PC-3 (cell line): ENCODE data around the gene TBC1D24. TPM values are rescaled to one million over a fixed set of nuclear protein-coding genes. Genes with fewer than 3 reads are reported as not detected.

Experiments used
- ATAC-seq: fragments of 200-7000 bp; cut with Tn5 transposase; 2 replicates; pipeline ENCODE4 v1.9.1; 2020; ENCODE audit warnings: mild to moderate bottlenecking, moderate library complexity
- BruUV-seq: library from RNA; stranded (reverse); fragments of 400-500 nt; replicated peaks from 2 replicates; lab custom pipeline; 2021; lab: Mats Ljungman, UMichigan
- CTCF ChIA-PET: fragments of 300-600 bp; sonication (Branson Sonifier 250); formaldehyde crosslinking; loops from one replicate; lab custom pipeline; 2022; ENCODE audit warnings: antibody characterized with exemption; lab: Charles Lee
- POLR2A ChIA-PET: fragments of 300-600 bp; sonication (Branson Sonifier 250); formaldehyde crosslinking; loops from one replicate; lab custom pipeline; 2022; ENCODE audit warnings: antibody characterized with exemption; ENCODE audit not compliant: unreplicated experiment; lab: Charles Lee
- DNase-seq: peaks from one replicate; pipeline ENCODE4 v3.0.0-alpha.2; 2015
- H2AFZ ChIP-seq: fragments of 300-600 bp; sonication (generic); 2 replicates; pipeline ENCODE4 v1.6.0; 2016; ENCODE audit warnings: antibody characterized with exemption, low read length
- H3F3A ChIP-seq: fragments of 300-600 bp; sonication (generic); one replicate; pipeline ENCODE4 v1.6.0; 2017; ENCODE audit warnings: antibody characterized with exemption, low read length, control low read depth, mild to moderate bottlenecking; ENCODE audit not compliant: unreplicated experiment
- H3K27ac ChIP-seq: fragments of 300-600 bp; sonication (generic); 2 replicates; pipeline ENCODE4 v1.5.1; 2016; ENCODE audit warnings: mild to moderate bottlenecking, low read length
- H3K27me3 ChIP-seq: fragments of 300-600 bp; sonication (generic); 2 replicates; pipeline ENCODE4 v1.6.1; 2016; ENCODE audit warnings: low read length, mixed read lengths
- H3K36me3 ChIP-seq: fragments of 300-600 bp; sonication (generic); 2 replicates; pipeline ENCODE4 v1.6.1; 2016; ENCODE audit warnings: low read depth, mixed run types, low read length, mixed read lengths
- H3K4me1 ChIP-seq: fragments of 300-600 bp; sonication (generic); 2 replicates; pipeline ENCODE4 v1.5.1; 2016; ENCODE audit warnings: low read length; ENCODE audit not compliant: insufficient read depth
- H3K4me2 ChIP-seq: fragments of 300-600 bp; sonication (generic); 2 replicates; pipeline ENCODE4 v1.6.0; 2016; ENCODE audit warnings: low read length
- H3K4me3 ChIP-seq: fragments of 300-600 bp; sonication (generic); 2 replicates; pipeline ENCODE4 v1.5.1; 2016; ENCODE audit warnings: mild to moderate bottlenecking, low read length, mixed read lengths
- H3K79me2 ChIP-seq: fragments of 300-600 bp; sonication (generic); 2 replicates; pipeline ENCODE4 v1.6.1; 2017; ENCODE audit warnings: low read length, mixed read lengths
- H3K9ac ChIP-seq: fragments of 300-600 bp; sonication (generic); 2 replicates; pipeline ENCODE4 v1.6.0; 2016; ENCODE audit warnings: mild to moderate bottlenecking, low read length
- H3K9me2 ChIP-seq: fragments of 300-600 bp; sonication (generic); replicated peaks from 2 replicates; pipeline ENCODE4 v1.6.1; 2016; ENCODE audit warnings: mixed run types, low read length, mixed read lengths
- H3K9me3 ChIP-seq: fragments of 300-600 bp; sonication (generic); 2 replicates; pipeline ENCODE4 v1.6.1; 2016; ENCODE audit warnings: low read length, mixed read lengths
- H4K20me1 ChIP-seq: fragments of 300-600 bp; sonication (generic); 2 replicates; pipeline ENCODE4 v1.6.1; 2016; ENCODE audit warnings: low read length, mixed read lengths
- EZH2 ChIP-seq: fragments of 300-600 bp; sonication (generic); IDR thresholded peaks from one replicate; pipeline ENCODE4 v1.6.1; 2017; ENCODE audit warnings: antibody characterized with exemption, mild to moderate bottlenecking, low read length; ENCODE audit not compliant: unreplicated experiment
- EZH2phosphoT487 ChIP-seq: fragments of 300-600 bp; sonication (generic); IDR thresholded peaks from 2 replicates; pipeline ENCODE4 v1.6.1; 2018; ENCODE audit warnings: mild to moderate bottlenecking, antibody characterized with exemption, low read length, borderline replicate concordance
- intact Hi-C: fragments of 100-400 bp; cut with micrococcal nuclease; formaldehyde crosslinking; loops from 2 replicates; pipeline ENCODE4 v1.9.0; 2023
- total RNA-seq: library from RNA; depleted of rRNA; stranded (reverse); fragments of >200 nt; gene quantifications from 2 replicates; pipeline ENCODE4 v1.2.3, GENCODE V29; 2014
- TF ChIP-seq, protein P1 (sequence below): fragments of 300-600 bp; sonication (generic); conservative IDR thresholded peaks from 2 replicates; pipeline ENCODE4 v1.5.1; 2017; ENCODE audit warnings: antibody characterized with exemption, low read depth, mild to moderate bottlenecking, low read length

TBC1D24 gene
- total RNA-seq, 1 experiment from 2014 or later: 15.2 TPM

DNA sequence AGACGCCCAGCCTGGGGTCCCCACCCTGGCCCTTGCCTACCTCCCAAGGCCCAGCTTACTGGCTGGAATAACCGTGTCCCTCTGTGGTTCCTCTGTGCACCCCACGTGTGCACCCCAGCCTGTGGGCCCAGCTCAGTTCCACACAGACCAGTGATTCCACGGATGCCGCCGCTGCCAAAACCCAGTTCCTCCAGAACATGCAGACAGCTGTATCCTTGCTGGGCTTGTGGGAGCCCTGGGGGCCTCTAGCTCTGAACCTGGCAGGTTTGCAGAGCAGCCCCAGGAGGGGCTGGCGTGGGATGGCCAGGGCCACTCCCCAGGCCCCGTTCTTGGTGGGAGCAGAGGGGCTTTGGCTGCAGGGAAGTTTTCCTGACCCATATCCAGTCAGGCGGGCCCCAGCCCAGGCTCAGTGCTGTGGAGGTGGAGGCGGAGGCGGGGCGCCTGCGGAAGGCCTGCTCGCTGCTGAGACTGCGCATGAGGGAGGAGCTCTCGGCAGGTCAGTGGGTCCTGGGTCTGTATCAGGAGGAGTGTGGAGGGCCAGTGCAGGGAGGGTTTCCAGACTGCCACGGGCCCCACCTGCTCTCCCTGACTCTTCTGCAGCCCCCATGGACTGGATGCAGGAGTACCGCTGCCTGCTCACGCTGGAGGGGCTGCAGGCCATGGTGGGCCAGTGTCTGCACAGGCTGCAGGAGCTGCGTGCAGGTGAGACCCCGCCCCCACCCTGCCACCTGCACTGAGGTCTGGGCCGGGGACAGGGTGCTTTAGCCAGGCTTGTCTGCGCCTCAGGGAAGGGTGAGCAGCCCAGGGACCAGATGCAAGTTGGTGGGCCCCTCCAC is 12.7 kb upstream of the TBC1D24 start:
- peaks cover 14% of the 10 kb centered on the region for H3K79me2 ChIP-seq
- no TSS peak for BruUV-seq
- H3K27ac ChIP-seq: no peak overlapping the region
- H3K36me3 ChIP-seq: no peaks in the 10 kb centered on the region
- H4K20me1 ChIP-seq: no peaks in the 10 kb centered on the region
- peaks cover 14% of the 10 kb centered on the region for H3K4me1 ChIP-seq
- no peak for ATAC-seq
- intact Hi-C loops: no loop called here
- H3K4me2 ChIP-seq: no peak overlapping the region
- no peaks in the 10 kb centered on the region for H3F3A ChIP-seq
- no peak overlapping the region for H3K9ac ChIP-seq
- ChIA-PET CTCF (no interaction called here), POLR2A (no interaction called here)
- H3K9me3 ChIP-seq: no peaks in the 10 kb centered on the region
- no peak overlapping the region for H3K4me3 ChIP-seq
- H3K27me3 ChIP-seq: no peaks in the 10 kb centered on the region
- no peaks in the 10 kb centered on the region for H3K9me2 ChIP-seq
- no peak for DNase-seq
- TF ChIP-seq EZH2phosphoT487 (no peak), EZH2 (no peak)
- TF ChIP-seq, protein P1, sequence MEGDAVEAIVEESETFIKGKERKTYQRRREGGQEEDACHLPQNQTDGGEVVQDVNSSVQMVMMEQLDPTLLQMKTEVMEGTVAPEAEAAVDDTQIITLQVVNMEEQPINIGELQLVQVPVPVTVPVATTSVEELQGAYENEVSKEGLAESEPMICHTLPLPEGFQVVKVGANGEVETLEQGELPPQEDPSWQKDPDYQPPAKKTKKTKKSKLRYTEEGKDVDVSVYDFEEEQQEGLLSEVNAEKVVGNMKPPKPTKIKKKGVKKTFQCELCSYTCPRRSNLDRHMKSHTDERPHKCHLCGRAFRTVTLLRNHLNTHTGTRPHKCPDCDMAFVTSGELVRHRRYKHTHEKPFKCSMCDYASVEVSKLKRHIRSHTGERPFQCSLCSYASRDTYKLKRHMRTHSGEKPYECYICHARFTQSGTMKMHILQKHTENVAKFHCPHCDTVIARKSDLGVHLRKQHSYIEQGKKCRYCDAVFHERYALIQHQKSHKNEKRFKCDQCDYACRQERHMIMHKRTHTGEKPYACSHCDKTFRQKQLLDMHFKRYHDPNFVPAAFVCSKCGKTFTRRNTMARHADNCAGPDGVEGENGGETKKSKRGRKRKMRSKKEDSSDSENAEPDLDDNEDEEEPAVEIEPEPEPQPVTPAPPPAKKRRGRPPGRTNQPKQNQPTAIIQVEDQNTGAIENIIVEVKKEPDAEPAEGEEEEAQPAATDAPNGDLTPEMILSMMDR: no peak
- H2AFZ ChIP-seq: no peak overlapping the region

DNA sequence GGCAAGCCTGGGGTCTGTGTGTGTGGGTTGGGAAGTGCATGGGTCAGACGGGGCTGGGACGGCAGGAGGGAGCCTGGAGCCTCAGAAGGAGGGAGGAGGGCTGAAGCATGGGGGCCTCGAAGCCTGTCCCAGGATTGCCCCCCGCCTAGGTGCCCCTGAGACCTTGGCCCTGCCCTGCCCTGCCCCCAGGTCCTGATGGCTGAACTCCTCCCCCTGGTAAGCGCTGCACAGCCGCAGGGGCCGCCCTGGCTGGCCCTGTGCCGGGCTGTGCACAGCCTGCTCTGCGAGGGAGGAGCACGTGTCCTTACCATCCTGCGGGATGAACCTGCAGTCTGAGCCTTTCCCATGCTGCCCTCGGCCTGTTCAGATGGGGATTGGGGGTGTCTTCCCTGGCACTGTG is 10.6 kb upstream of the TBC1D24 start:
- H3K27ac ChIP-seq: no peak overlapping the region
- no peak overlapping the region for H2AFZ ChIP-seq
- no peak overlapping the region for H3K4me2 ChIP-seq
- no peak overlapping the region for H3K4me3 ChIP-seq
- no peaks in the 10 kb centered on the region for H3K36me3 ChIP-seq
- ATAC-seq (no peak), DNase-seq (no peak)
- BruUV-seq: no TSS peak
- TF ChIP-seq, protein P1: no peak
- TF ChIP-seq EZH2phosphoT487 (no peak), EZH2 (no peak)
- no peaks in the 10 kb centered on the region for H3K9me3 ChIP-seq
- CTCF ChIA-PET: no interaction called here
- peaks cover 21% of the 10 kb centered on the region for H3K4me1 ChIP-seq
- POLR2A ChIA-PET: no interaction called here
- no peaks in the 10 kb centered on the region for H3K9me2 ChIP-seq
- intact Hi-C loops: no loop called here
- no peaks in the 10 kb centered on the region for H3K27me3 ChIP-seq
- peaks cover 14% of the 10 kb centered on the region for H3K79me2 ChIP-seq
- H4K20me1 ChIP-seq: no peaks in the 10 kb centered on the region
- no peak overlapping the region for H3K9ac ChIP-seq
- H3F3A ChIP-seq: no peaks in the 10 kb centered on the region

DNA sequence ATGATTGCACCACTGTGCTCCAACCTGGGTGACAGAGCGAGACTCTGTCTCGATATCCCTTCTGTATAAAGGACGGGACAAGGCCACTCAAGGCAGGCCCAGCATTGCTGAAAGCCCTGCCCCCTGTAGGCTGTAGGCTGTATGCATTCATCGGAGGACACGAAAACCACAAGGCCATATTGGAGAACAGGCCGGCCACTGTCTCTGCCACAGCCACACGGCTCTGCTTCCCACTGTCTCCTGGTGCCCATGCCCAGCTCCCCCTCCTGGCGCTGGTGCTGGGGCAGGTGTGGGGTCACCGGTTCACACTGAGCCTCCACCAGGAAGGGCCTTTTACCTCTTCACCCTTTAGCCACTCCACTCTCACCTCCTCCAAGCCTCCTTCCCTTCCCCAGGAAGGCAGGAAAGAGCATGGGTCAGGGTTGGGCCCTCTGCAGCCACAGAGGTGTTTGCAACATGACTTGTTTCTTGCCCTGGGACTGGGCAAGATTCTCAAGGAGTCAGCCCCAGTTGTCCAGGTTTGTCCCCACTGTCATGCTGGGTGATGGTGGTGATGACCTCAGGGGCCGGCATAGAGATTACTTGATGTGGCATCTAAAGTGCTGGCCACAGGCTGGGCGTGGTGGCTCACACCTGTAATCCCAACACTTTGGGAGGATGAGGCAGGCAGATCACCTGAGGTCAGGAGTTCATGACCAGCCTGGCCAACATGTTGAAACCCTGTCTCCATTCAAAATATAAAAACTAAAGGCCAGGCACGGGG is 9.1 kb upstream of the TBC1D24 start:
- intact Hi-C loops: no loop called here
- Histone ChIP-seq H3K4me2 (no peak overlapping the region), H3K27ac (no peak overlapping the region), H3K27me3 (no peaks in the 10 kb centered on the region), H4K20me1 (no peaks in the 10 kb centered on the region), H3F3A (no peaks in the 10 kb centered on the region), H3K9me2 (no peaks in the 10 kb centered on the region), H3K4me3 (no peak overlapping the region), H3K9ac (no peak overlapping the region), H3K9me3 (no peaks in the 10 kb centered on the region), H3K4me1 (peaks cover 12% of the 10 kb centered on the region; the same call in 1 of the 2 replicates), H3K36me3 (no peaks in the 10 kb centered on the region), H2AFZ (no peak overlapping the region), H3K79me2 (peaks cover 8% of the 10 kb centered on the region)
- POLR2A ChIA-PET: no interaction called here
- CTCF ChIA-PET: no interaction called here
- ATAC-seq (no peak), DNase-seq (peak; percentile 4)
- no peak for TF ChIP-seq EZH2
- TF ChIP-seq, protein P1: no peak; the same call in 1 of the 2 replicates
- no peak for TF ChIP-seq EZH2phosphoT487
- BruUV-seq: no TSS peak
